IPS-15b (cell line): ENCODE measurements around the gene C9orf43.
"Not testable (repeated sequence)": the region's sequence is repeated elsewhere in the genome, so short reads cannot be mapped to it uniquely, and the experiment has no call there.

Source experiments
- H3K27me3 ChIP-seq: one replicate; pipeline ENCODE4 v1.6.1; 2013; ENCODE audit warnings: low read length; ENCODE audit not compliant: control insufficient read depth, insufficient read depth
- H3K36me3 ChIP-seq: one replicate; pipeline ENCODE4 v1.6.1; 2013; ENCODE audit warnings: low read length; ENCODE audit not compliant: control insufficient read depth, insufficient read depth
- H3K4me1 ChIP-seq: one replicate; pipeline ENCODE4 v1.6.1; 2013; ENCODE audit warnings: mild to moderate bottlenecking, low read length; ENCODE audit not compliant: control insufficient read depth, insufficient read depth
- H3K4me3 ChIP-seq: one replicate; pipeline ENCODE4 v1.5.1; 2013; ENCODE audit warnings: low read depth, low read length
- H3K9ac ChIP-seq: one replicate; pipeline ENCODE4 v1.6.1; 2013; ENCODE audit warnings: low read depth, mild to moderate bottlenecking, low read length
- H3K9me3 ChIP-seq: one replicate; pipeline ENCODE4 v1.6.1; 2013; ENCODE audit warnings: mild to moderate bottlenecking, low read length; ENCODE audit not compliant: control insufficient read depth, insufficient read depth

The C9orf43 gene

GRCh38 chr9:113431191-113431590, 20.6 kb downstream of the C9orf43 start:
- H3K4me1 ChIP-seq: no peaks in the 10 kb centered on the region
- H3K9me3 ChIP-seq: no peaks in the 10 kb centered on the region
- H3K4me3 ChIP-seq: no peak overlapping the region
- H3K36me3 ChIP-seq: no peaks in the 10 kb centered on the region
- no peaks in the 10 kb centered on the region for H3K27me3 ChIP-seq
- no peak overlapping the region for H3K9ac ChIP-seq

DNA sequence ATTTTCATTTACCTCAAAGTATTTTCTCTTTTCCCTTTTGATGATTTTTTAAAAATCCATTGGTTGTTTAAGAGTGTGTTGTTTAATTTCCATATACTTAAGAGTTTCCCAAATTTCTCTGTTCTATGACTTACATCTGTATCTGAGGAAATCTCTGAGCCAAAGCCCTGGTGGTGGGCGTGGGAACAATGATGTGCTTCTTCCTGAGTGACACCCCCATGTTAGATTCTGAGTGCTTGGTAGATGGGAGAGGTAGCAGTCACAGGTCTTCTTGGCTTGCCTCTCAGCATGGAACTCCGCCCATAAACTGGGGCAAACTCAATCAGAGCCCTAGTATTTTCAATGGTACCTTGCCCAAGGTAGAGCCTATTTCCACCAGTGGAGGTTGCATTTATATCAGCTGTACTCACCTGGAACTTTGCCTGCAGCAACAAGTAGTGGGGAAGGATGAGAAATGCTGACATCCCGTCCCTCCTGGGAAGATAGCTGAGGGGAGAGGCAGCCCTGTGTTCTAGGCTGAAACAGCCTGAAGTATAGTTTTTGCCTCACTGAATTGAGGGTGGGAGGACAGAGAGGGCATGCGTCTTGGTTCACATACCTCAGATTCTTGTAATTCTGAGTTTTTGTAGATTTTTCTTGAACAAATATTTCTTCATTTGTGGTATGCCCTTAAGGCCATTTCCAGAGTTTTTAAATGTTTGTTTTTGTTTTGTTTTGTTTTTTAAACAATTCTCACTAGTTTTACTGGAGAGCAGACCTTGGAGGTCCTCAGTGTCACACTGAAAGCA, 26.4 kb downstream of the C9orf43 start:
- no peaks in the 10 kb centered on the region for H3K36me3 ChIP-seq
- H3K9me3 ChIP-seq: no peaks in the 10 kb centered on the region
- no peak overlapping the region for H3K4me3 ChIP-seq
- H3K27me3 ChIP-seq: no peaks in the 10 kb centered on the region
- H3K9ac ChIP-seq: no peak overlapping the region
- H3K4me1 ChIP-seq: no peaks in the 10 kb centered on the region

DNA sequence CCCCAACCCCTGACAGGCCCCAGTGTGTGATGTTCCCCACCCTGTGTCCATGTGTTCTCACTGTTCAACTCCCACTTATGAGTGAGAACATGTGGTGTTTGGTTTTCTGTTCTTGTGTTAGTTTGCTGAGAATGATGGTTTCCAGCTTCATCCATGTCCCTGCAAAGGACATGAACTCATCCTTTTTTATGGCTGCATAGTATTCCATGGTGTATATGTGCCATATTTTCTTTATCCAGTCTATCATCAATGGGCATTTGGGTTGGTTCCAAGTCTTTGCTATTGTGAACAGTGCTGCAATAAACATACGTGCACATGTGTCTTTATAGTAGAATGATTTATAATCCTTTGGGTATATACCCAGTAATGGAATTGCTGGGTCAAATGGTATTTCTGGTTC, 27.2 kb downstream of the C9orf43 start:
- H3K4me1 ChIP-seq, H3K9ac ChIP-seq, H3K36me3 ChIP-seq, H3K9me3 ChIP-seq, H3K27me3 ChIP-seq, H3K4me3 ChIP-seq: not testable (repeated sequence)

DNA sequence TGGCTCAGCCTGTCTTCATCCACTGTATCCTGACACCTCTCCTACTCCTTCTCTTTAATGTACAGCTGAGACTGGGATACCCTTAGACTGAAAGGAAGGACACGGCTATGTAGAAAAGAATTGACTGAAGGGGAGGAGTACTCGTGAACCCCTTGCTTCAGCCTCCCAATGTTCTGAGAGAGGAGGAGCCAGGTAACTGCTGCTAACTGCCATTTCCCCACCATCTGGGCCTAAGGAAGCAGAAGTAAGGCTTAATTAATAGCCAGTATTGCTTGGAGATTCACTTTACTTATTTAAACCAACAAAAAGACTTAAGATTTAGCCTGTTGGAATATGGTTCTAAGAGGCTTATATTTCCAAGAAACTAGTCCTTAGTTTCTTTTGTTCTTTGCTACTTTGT, 34.2 kb downstream of the C9orf43 start:
- Histone ChIP-seq H3K4me1 (no peaks in the 10 kb centered on the region), H3K27me3 (no peaks in the 10 kb centered on the region), H3K36me3 (no peaks in the 10 kb centered on the region), H3K4me3 (no peak overlapping the region), H3K9ac (no peak overlapping the region), H3K9me3 (no peaks in the 10 kb centered on the region)

GRCh38 chr9:113446323-113446740, 35.8 kb downstream of the C9orf43 start:
- Histone ChIP-seq H3K4me3 (no peak overlapping the region), H3K27me3 (no peaks in the 10 kb centered on the region), H3K4me1 (no peaks in the 10 kb centered on the region), H3K36me3 (no peaks in the 10 kb centered on the region), H3K9me3 (no peaks in the 10 kb centered on the region), H3K9ac (no peak overlapping the region)

DNA sequence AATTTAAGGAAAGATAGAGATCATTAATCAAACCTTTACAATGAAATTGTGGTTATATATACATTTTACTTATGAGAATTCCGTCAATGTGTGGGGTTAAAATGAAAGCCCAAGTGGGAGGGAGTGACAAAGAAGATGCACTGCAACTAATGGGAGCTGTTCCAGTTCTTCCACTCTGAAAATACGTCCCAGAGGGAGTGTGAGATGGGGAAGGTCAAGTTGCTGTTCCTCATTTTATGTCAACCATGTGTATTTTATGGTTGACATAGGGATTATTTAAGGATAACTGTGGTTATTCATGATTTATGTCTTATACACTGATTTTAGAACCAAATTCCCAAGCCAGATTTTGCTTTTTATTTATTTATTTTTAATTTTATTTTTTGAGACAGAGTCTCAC, 38.8 kb downstream of the C9orf43 start:
- Histone ChIP-seq H3K4me3 (no peak overlapping the region), H3K4me1 (no peaks in the 10 kb centered on the region), H3K27me3 (no peaks in the 10 kb centered on the region), H3K9ac (no peak overlapping the region), H3K9me3 (no peaks in the 10 kb centered on the region), H3K36me3 (no peaks in the 10 kb centered on the region)

DNA sequence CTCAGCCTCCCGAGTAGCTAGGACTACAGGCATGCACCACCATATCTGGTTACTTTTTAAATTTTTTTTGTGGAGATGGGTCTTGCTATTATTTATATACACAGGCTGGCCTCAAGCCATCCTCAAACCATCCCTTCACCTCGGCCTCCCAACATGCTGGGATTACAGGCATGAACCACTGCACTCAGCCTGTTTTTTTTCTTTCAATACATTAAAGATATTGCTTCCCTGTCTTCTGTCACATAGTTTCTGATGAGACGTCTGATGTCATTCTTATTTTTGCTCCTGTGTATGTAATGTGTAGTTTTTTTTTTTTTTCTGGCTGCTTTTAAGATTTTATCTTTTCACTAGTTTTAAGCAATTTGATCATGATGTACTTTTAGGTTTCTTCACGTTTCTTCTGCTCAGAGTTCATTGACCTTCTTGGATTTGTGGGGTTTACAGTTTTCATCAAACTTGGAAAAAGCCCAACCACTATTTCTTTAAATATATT, 41.6 kb downstream of the C9orf43 start:
- Histone ChIP-seq H3K9ac (no peak overlapping the region), H3K4me1 (peaks cover 8% of the 10 kb centered on the region), H3K27me3 (no peaks in the 10 kb centered on the region), H3K36me3 (no peaks in the 10 kb centered on the region), H3K9me3 (no peaks in the 10 kb centered on the region), H3K4me3 (no peak overlapping the region)

DNA sequence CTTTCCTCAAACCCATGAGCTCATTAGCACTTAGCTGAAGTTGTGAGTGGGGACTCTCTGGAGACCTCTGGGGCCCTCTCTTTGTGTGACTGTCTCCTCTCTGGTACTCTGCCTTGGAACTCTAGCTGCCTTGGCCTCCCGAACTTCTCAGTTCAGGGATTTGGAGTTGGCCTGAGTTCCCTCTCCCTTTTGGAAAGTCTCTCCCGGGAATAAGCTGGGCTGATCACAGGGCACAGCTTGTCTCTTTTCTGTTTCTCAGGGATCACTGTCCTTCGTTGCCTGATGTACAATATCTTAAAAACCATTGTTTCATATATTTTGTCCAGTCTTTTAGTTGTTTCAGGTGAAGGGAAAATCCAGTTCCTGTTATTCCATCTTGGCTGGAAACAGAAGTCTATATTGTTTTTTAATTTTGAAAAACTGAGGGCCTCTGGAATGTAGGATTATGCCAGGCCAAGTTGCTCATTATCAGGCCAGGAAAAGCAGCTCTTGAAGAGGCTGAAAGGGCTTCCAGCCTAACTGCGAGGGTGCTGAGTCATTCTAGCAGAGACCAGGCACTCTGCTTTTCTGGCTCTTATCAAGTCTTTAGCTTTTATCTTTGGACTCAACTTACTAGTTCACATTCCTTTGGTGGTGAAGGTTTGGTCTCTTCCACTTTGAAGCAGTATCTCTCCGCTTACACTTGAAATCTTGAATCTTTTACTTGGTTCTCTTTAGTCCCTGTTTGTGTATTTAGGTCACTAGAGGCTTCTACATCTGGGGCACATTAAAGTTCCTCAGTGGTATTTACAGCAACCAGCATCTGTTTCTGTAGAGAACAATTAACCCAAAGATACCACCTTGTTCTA, 44.6 kb downstream of the C9orf43 start:
- H3K27me3 ChIP-seq: no peaks in the 10 kb centered on the region
- H3K9me3 ChIP-seq: no peaks in the 10 kb centered on the region
- H3K9ac ChIP-seq: no peak overlapping the region
- peaks cover 8% of the 10 kb centered on the region for H3K4me1 ChIP-seq
- no peak overlapping the region for H3K4me3 ChIP-seq
- no peaks in the 10 kb centered on the region for H3K36me3 ChIP-seq

- Histone ChIP-seq H3K27me3 (peaks cover 2% of the 10 kb centered on the region), H3K4me3 (no peak overlapping the region), H3K36me3 (no peaks in the 10 kb centered on the region), H3K4me1 (peaks cover 8% of the 10 kb centered on the region), H3K9ac (no peak overlapping the region), H3K9me3 (no peaks in the 10 kb centered on the region)
Measured at GRCh38 chr9:113456235-113456634, 45.7 kb downstream of the C9orf43 start.

- Histone ChIP-seq H3K4me3 (no peak overlapping the region), H3K36me3 (no peaks in the 10 kb centered on the region), H3K27me3 (peaks cover 37% of the 10 kb centered on the region), H3K9me3 (no peaks in the 10 kb centered on the region), H3K4me1 (peaks cover 2% of the 10 kb centered on the region), H3K9ac (no peak overlapping the region)
Measured at GRCh38 chr9:113461285-113461684, 50.7 kb downstream of the C9orf43 start.

- H3K27me3 ChIP-seq: peaks cover 37% of the 10 kb centered on the region
- no peaks in the 10 kb centered on the region for H3K9me3 ChIP-seq
- H3K4me1 ChIP-seq: peaks cover 2% of the 10 kb centered on the region
- H3K4me3 ChIP-seq: no peak overlapping the region
- no peak overlapping the region for H3K9ac ChIP-seq
- no peaks in the 10 kb centered on the region for H3K36me3 ChIP-seq
Measured at GRCh38 chr9:113461943-113462342, 51.4 kb downstream of the C9orf43 start.
